ENCODE data around the gene PAX9. TPM values are rescaled to one million over a fixed set of nuclear protein-coding genes. Genes with fewer than 3 reads are reported as not detected.
A peak's percentile ranks its signal among the peaks of the same experiment; 100 is the strongest.
"Not testable (repeated sequence)": the region's sequence is repeated elsewhere in the genome, so short reads cannot be mapped to it uniquely, and the experiment has no call there.

PAX9 gene
- total RNA-seq, 1 experiment from 2014 or later, result 5.5 TPM

DNA sequence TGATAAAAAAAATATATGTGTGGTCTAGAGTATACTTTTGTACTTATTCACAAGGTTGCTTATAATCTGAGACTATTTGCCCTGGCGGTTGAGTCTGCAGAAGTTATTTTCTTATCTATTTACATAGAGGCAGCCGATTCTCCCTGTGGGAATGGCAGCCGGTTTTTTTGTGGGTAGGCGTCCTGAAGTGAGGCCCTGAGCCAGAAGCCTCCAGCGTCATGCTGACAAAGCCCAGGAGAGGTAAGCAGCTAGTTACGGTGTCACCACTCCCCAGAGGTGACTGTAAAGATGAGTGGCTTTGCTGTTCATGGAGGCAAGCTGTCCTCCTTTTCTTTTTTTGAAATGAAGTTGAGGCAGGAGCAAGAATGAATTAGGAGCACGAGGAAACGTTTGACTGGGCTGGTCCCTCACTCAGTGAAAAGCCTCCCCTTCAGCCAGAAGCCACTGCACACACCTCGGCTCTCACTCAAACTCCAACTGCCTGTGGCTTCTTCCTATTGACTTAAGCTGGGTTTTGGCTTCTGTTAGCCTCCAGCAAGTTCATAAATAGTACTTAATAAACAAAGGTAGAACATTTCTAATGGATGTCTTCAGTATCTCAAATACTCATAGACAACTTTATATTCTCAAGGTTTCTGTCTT lies 21.5 kb downstream of the PAX9 start:
- intact Hi-C loops (cut with micrococcal nuclease), result no loop called here
- H3K4me1 Mint-ChIP-seq (ENCODE audit: insufficient read depth, unreplicated experiment), result peaks cover 10% of the 10 kb centered on the region
- H3K9me3 Mint-ChIP-seq (ENCODE audit: unreplicated experiment), result no peaks in the 10 kb centered on the region
- no TSS peak for BruUV-seq (replicated peaks)
- DNase-seq (ENCODE audit: unreplicated experiment), result no peak
- ChIA-PET CTCF (interaction anchor here (0.6 to 1.0 kb wide), 3 partner anchors 72 to 259 kb away, joined by 3 to 5 read pairs (median 5); no protein-coding TSS in a partner anchor), POLR2A (no interaction called here)
- H3K36me3 Mint-ChIP-seq (ENCODE audit: insufficient read depth, unreplicated experiment), result peaks cover 4% of the 10 kb centered on the region
- no peak overlapping the region for H3K27ac Mint-ChIP-seq (ENCODE audit: low read depth, unreplicated experiment)
- TF ChIP-seq, protein P1, sequence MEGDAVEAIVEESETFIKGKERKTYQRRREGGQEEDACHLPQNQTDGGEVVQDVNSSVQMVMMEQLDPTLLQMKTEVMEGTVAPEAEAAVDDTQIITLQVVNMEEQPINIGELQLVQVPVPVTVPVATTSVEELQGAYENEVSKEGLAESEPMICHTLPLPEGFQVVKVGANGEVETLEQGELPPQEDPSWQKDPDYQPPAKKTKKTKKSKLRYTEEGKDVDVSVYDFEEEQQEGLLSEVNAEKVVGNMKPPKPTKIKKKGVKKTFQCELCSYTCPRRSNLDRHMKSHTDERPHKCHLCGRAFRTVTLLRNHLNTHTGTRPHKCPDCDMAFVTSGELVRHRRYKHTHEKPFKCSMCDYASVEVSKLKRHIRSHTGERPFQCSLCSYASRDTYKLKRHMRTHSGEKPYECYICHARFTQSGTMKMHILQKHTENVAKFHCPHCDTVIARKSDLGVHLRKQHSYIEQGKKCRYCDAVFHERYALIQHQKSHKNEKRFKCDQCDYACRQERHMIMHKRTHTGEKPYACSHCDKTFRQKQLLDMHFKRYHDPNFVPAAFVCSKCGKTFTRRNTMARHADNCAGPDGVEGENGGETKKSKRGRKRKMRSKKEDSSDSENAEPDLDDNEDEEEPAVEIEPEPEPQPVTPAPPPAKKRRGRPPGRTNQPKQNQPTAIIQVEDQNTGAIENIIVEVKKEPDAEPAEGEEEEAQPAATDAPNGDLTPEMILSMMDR (IDR thresholded peaks at IDR 0.05; ENCODE audit: unreplicated experiment), result no peak
- no peak overlapping the region for H3K4me3 Mint-ChIP-seq (ENCODE audit: unreplicated experiment)
- H3K27me3 Mint-ChIP-seq (ENCODE audit: insufficient read depth, unreplicated experiment), result no peaks in the 10 kb centered on the region

DNA sequence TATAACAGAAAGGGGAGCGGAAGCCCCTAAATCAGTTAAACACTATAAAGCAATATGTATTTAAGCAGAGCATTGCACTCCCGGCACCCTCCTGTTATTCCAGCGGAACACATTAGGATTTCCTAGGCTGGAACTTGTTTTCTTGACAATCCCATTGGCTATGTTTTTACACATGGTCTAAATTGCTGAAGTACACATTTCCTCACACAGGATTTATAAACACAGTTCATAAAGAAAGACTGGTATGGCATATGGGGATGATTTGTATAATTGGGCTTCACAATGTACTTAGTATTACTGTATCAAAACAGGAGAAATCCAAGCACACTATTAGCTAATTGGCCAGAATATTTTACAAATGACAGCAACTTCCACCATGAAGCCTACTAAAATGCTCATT lies 23.3 kb downstream of the PAX9 start:
- Mint-ChIP-seq H3K9me3 (ENCODE audit: unreplicated experiment) (no peaks in the 10 kb centered on the region), H3K4me1 (ENCODE audit: insufficient read depth, unreplicated experiment) (peaks cover 10% of the 10 kb centered on the region), H3K27me3 (ENCODE audit: insufficient read depth, unreplicated experiment) (no peaks in the 10 kb centered on the region), H3K27ac (ENCODE audit: low read depth, unreplicated experiment) (no peak overlapping the region), H3K36me3 (ENCODE audit: insufficient read depth, unreplicated experiment) (no peaks in the 10 kb centered on the region), H3K4me3 (ENCODE audit: unreplicated experiment) (no peak overlapping the region)
- TF ChIP-seq, protein P1 (IDR thresholded peaks at IDR 0.05; ENCODE audit: unreplicated experiment), result no peak
- intact Hi-C loops (cut with micrococcal nuclease), result no loop called here
- CTCF ChIA-PET, result no interaction called here
- no peak for DNase-seq (ENCODE audit: unreplicated experiment)
- no TSS peak for BruUV-seq (replicated peaks)
- POLR2A ChIA-PET, result no interaction called here

DNA sequence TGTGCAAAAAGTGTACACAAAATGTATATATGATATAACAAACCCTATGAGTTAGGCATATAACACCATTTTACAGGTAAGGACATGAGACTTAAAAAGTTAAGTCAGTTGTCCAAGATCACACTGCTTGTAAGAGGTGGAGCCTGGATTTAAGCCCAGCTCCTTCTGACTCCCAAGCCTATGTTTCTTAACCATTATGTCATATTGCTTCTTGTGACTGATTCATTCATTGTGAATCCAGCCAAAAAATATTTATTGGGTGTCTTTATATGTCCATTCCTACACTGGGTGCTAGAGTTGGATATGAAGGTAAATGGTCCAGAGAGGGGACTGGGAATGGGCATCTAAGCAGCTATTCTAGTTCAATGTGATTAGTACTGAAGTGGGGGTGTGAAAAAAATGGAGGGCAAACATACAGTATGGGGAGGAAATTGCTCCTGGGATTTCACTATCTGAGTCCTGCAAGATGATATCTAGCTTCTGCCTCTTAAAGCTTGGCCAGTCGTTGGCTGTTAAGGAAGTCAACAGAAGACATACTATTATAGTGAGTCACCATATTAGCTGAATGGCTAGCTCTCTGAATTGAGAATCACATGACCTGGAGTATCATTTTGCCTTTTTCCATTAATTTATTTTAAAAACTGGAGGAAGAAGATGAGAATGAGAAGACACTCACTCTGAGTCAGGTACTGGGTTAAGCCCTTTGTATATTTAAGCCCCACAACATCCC lies 28.8 kb downstream of the PAX9 start:
- ChIA-PET POLR2A (interaction anchor here (0.7 to 1.4 kb wide), 6 partner anchors 17 to 40 kb away, joined by 3 to 5 read pairs (median 4); partner anchors contain the start of gene PAX9), CTCF (interaction anchor here (0.6 to 1.8 kb wide), 6 partner anchors 29 to 731 kb away, joined by 3 to 7 read pairs (median 3); partner anchors contain the start of gene PAX9)
- Mint-ChIP-seq H3K27me3 (ENCODE audit: insufficient read depth, unreplicated experiment) (no peaks in the 10 kb centered on the region), H3K36me3 (ENCODE audit: insufficient read depth, unreplicated experiment) (no peaks in the 10 kb centered on the region), H3K27ac (ENCODE audit: low read depth, unreplicated experiment) (no peak overlapping the region), H3K4me3 (ENCODE audit: unreplicated experiment) (no peak overlapping the region), H3K9me3 (ENCODE audit: unreplicated experiment) (peaks cover 8% of the 10 kb centered on the region), H3K4me1 (ENCODE audit: insufficient read depth, unreplicated experiment) (peaks cover 18% of the 10 kb centered on the region)
- intact Hi-C loops (cut with micrococcal nuclease), result no loop called here
- BruUV-seq (replicated peaks), result no TSS peak
- TF ChIP-seq, protein P1 (IDR thresholded peaks at IDR 0.05; ENCODE audit: unreplicated experiment), result no peak
- peak; percentile 64 for DNase-seq (ENCODE audit: unreplicated experiment)

DNA sequence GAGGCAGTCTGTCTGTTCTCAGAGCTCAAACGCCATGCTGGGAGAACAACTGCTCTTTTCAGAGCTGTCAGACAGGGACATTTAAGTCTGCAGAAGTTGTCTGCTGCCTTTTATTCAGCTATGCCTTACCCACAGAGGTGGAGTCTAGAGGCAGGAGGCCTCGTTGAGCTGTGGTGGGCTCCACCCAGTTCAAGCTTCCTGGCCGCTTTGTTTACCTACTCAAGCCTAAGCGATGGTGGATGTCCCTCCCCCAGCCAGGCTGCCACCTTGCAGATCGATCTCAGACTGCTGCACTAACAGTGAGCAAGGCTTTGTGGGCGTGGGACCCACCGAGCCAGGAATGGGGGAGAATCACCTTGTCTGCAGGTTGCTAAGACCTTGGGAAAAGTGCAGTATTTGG lies 37.8 kb downstream of the PAX9 start:
- peaks cover 25% of the 10 kb centered on the region for H3K9me3 Mint-ChIP-seq (ENCODE audit: unreplicated experiment)
- H3K36me3 Mint-ChIP-seq (ENCODE audit: insufficient read depth, unreplicated experiment); DNase-seq (ENCODE audit: unreplicated experiment); H3K27ac Mint-ChIP-seq (ENCODE audit: low read depth, unreplicated experiment); BruUV-seq (replicated peaks); CTCF ChIA-PET; H3K27me3 Mint-ChIP-seq (ENCODE audit: insufficient read depth, unreplicated experiment); intact Hi-C loops (cut with micrococcal nuclease); H3K4me3 Mint-ChIP-seq (ENCODE audit: unreplicated experiment); POLR2A ChIA-PET; H3K4me1 Mint-ChIP-seq (ENCODE audit: insufficient read depth, unreplicated experiment): not testable (repeated sequence)
